Liver (tissue), 9 donors: Measurements from ENCODE around the gene THRA. TPM values are rescaled to one million over a fixed set of nuclear protein-coding genes. Genes with fewer than 3 reads are reported as not detected.
A peak's percentile ranks its signal among the peaks of the same experiment; 100 is the strongest.

Experiments
- DNase-seq: peaks from one replicate; pipeline ENCODE4 v3.0.0-alpha.2; 2017; ENCODE audit warnings: low spot score
- H3K27ac ChIP-seq, 2 donors: one replicate each; pipeline ENCODE4 v1.7.0; 2013; ENCODE audit warnings: inconsistent platforms in 2 of 2, low read length in 2 of 2, control low read depth in 1 of 2, low read depth in 1 of 2, mild to moderate bottlenecking in 1 of 2
- H3K27me3 ChIP-seq, 4 donors: one replicate each; pipeline versions ENCODE4 v1.6.1 to v1.7.0; 2013; ENCODE audit warnings: low read length in 3 of 4, inconsistent platforms in 1 of 4, mild to moderate bottlenecking in 1 of 4, moderate library complexity in 1 of 4; ENCODE audit not compliant: control insufficient read depth in 4 of 4, insufficient read depth in 4 of 4
- H3K36me3 ChIP-seq, 4 donors: one replicate each; pipeline versions ENCODE4 v1.6.1 to v1.7.0; 2013; ENCODE audit warnings: low read length in 3 of 4, mild to moderate bottlenecking in 3 of 4, low read depth in 1 of 4, moderate library complexity in 1 of 4; ENCODE audit not compliant: control insufficient read depth in 4 of 4, insufficient read depth in 3 of 4
- H3K4me1 ChIP-seq, 4 donors: one replicate each; pipeline versions ENCODE4 v1.6.1 to v1.7.0; 2013; ENCODE audit warnings: low read length in 3 of 4, mild to moderate bottlenecking in 3 of 4, moderate library complexity in 1 of 4; ENCODE audit not compliant: control insufficient read depth in 4 of 4, insufficient read depth in 4 of 4
- H3K4me3 ChIP-seq, 3 donors: one replicate each; pipeline versions ENCODE4 v1.6.1 to v1.7.0; 2013; ENCODE audit warnings: low read length in 3 of 3, control low read depth in 1 of 3, low read depth in 1 of 3, mild to moderate bottlenecking in 1 of 3
- H3K9ac ChIP-seq, 2 donors: one replicate each; pipeline ENCODE4 v1.7.0; 2013; ENCODE audit warnings: low read length in 2 of 2, mild to moderate bottlenecking in 2 of 2, moderate library complexity in 2 of 2, control low read depth in 1 of 2, low read depth in 1 of 2
- H3K9me3 ChIP-seq, 4 donors: one replicate each; pipeline versions ENCODE4 v1.6.1 to v1.7.0; 2013; ENCODE audit warnings: low read length in 3 of 4; ENCODE audit not compliant: control insufficient read depth in 4 of 4
- EGR1 ChIP-seq, 2 donors: IDR thresholded peaks; 2 replicates each; pipeline ENCODE4 v1.6.1; 2016 to 2018; ENCODE audit warnings: antibody characterized with exemption in 2 of 2, low read depth in 2 of 2
- FOXA1 ChIP-seq: IDR thresholded peaks from 2 replicates; pipeline ENCODE4 v1.6.1; 2016; ENCODE audit warnings: antibody characterized with exemption
- FOXA2 ChIP-seq: IDR thresholded peaks from 2 replicates; pipeline ENCODE4 v1.6.1; 2016; ENCODE audit warnings: antibody characterized with exemption
- HNF4A ChIP-seq, 2 donors: conservative IDR thresholded peaks; 2 replicates each; pipeline ENCODE4 v1.6.1; 2016; ENCODE audit warnings: antibody characterized with exemption in 2 of 2, mild to moderate bottlenecking in 2 of 2
- HNF4G ChIP-seq: IDR thresholded peaks from 2 replicates; pipeline ENCODE4 v1.6.1; 2016; ENCODE audit warnings: antibody characterized with exemption
- JUND ChIP-seq, 2 donors: IDR thresholded peaks; 2 replicates each; pipeline ENCODE4 v1.6.1; 2016; ENCODE audit warnings: antibody characterized with exemption in 2 of 2
- MAX ChIP-seq: IDR thresholded peaks from 2 replicates; pipeline ENCODE4 v1.6.1; 2016; ENCODE audit warnings: antibody characterized with exemption
- NR2F2 ChIP-seq: IDR thresholded peaks from 2 replicates; pipeline ENCODE4 v1.6.1; 2016; ENCODE audit warnings: antibody characterized with exemption
- RAD21 ChIP-seq, 2 donors: IDR thresholded peaks; 2 replicates each; pipeline ENCODE4 v1.6.1; 2016; ENCODE audit warnings: antibody characterized with exemption in 2 of 2, mild to moderate bottlenecking in 2 of 2
- REST ChIP-seq: IDR thresholded peaks from 2 replicates; pipeline ENCODE4 v1.6.1; 2016; ENCODE audit warnings: antibody characterized with exemption, mild to moderate bottlenecking
- RXRA ChIP-seq, 2 donors: IDR thresholded peaks; 2 replicates each; pipeline ENCODE4 v1.6.1; 2017 to 2018; ENCODE audit warnings: antibody characterized with exemption in 2 of 2, mild to moderate bottlenecking in 1 of 2
- SP1 ChIP-seq: IDR thresholded peaks from 2 replicates; pipeline ENCODE4 v1.6.1; 2018; ENCODE audit warnings: antibody characterized with exemption, mild to moderate bottlenecking
- TAF1 ChIP-seq: conservative IDR thresholded peaks from 2 replicates; pipeline ENCODE4 v1.6.1; 2016; ENCODE audit warnings: antibody characterized with exemption, mild to moderate bottlenecking
- YY1 ChIP-seq: IDR thresholded peaks from 2 replicates; pipeline ENCODE4 v1.6.1; 2016; ENCODE audit warnings: antibody characterized with exemption, mild to moderate bottlenecking
- ZBTB33 ChIP-seq: IDR thresholded peaks from 2 replicates; pipeline ENCODE4 v1.6.1; 2016; ENCODE audit warnings: antibody characterized with exemption
- WGBS: extraction: QIAGEN DNeasy Blood & Tissue Kit; methylation state at CpG from one replicate; pipeline ENCODE4 v1.1.7; 2013; 5-methylcytosine and 5-hydroxymethylcytosine counted together
- polyA plus RNA-seq, 2 donors: library from polyadenylated mRNA; stranded (reverse) in 1 of 2; unstranded in 1 of 2; fragments of 200-250 nt in 1 of 2; fragments of >200 nt in 1 of 2; fragmentation: Nextera tagmentation in 1 of 2; extraction: Ambion mirVana in 1 of 2; gene quantifications; one replicate each; pipeline versions ENCODE4 v1.2.1 to v1.2.3, GENCODE V29; 2013 to 2015
- total RNA-seq, 2 donors: library from RNA; depleted of rRNA; stranded (reverse); fragments of >200 nt; gene quantifications; one replicate each; pipeline ENCODE4 v1.2.3, GENCODE V29; 2014
- donor health status: healthy.
- donor health status: healthy.
- donor health status: healthy.
- donor health status: healthy.
- donor health status: healthy.

THRA gene
- total and polyA plus RNA-seq, 4 donors, result 3.2 to 10.3 (median 7.4) TPM

- Histone ChIP-seq H3K9ac (no peak overlapping the region), H3K4me3 (no peak overlapping the region), H3K27me3 (no peaks in the 10 kb centered on the region), H3K27ac (peak overlapping the region; percentile 52 to 53), H3K36me3 (peaks cover 3 to 41% (median 16%) of the 10 kb centered on the region in 4 donors), H3K4me1 (peaks cover 3 to 20% (median 16%) of the 10 kb centered on the region in 4 donors), H3K9me3 (no peaks in the 10 kb centered on the region)
- no peak for TF ChIP-seq TAF1
- TF ChIP-seq FOXA2, result peak; percentile 13
- TF ChIP-seq HNF4G, result peak; percentile 91
- TF ChIP-seq HNF4A (conservative IDR thresholded peaks at IDR 0.05), result peak; percentile 96 to 97
- no peak for TF ChIP-seq FOXA1
- TF ChIP-seq YY1, result peak; percentile 51
- TF ChIP-seq SP1, result peak; percentile 96
- TF ChIP-seq RAD21 (IDR thresholded peaks at IDR 0.05), result peak; percentile 42 to 45
- TF ChIP-seq JUND (IDR thresholded peaks at IDR 0.05), result peak in 1 of 2 donors; percentile 78
- no peak for TF ChIP-seq MAX
- no peak for TF ChIP-seq ZBTB33
- peak; percentile 71 to 84 for TF ChIP-seq RXRA (IDR thresholded peaks at IDR 0.05)
- TF ChIP-seq REST, result peak; percentile 35
- TF ChIP-seq EGR1 (IDR thresholded peaks at IDR 0.05; ENCODE audit: low read depth in 2 of 2), result peak in 1 of 2 donors; percentile 54
- WGBS, result 78% methylated on average over 23 of the region's 23 CpGs
- DNase-seq, result no peak
Measured at GRCh38 chr17:40032322-40033320, 30.1 kb upstream of the THRA start.

GRCh38 chr17:40033339-40033738 is 29.4 kb upstream of the THRA start:
- DNase-seq, result no peak
- Histone ChIP-seq H3K9me3 (no peaks in the 10 kb centered on the region), H3K27ac (no peak overlapping the region), H3K36me3 (peaks cover 3 to 41% (median 14%) of the 10 kb centered on the region in 4 donors), H3K4me3 (no peak overlapping the region), H3K9ac (no peak overlapping the region), H3K4me1 (peaks cover 3 to 21% (median 16%) of the 10 kb centered on the region in 4 donors), H3K27me3 (no peaks in the 10 kb centered on the region)
- TF ChIP-seq TAF1, result no peak
- TF ChIP-seq REST, result no peak
- TF ChIP-seq RAD21 (IDR thresholded peaks at IDR 0.05), result no peak
- TF ChIP-seq MAX, result no peak
- TF ChIP-seq JUND (IDR thresholded peaks at IDR 0.05), result no peak
- no peak for TF ChIP-seq HNF4A (conservative IDR thresholded peaks at IDR 0.05)
- TF ChIP-seq NR2F2, result no peak
- no peak for TF ChIP-seq ZBTB33
- TF ChIP-seq SP1, result no peak
- WGBS, result 90% methylated on average over 8 of the region's 8 CpGs
